Measurements from ENCODE around the gene HIPK1. TPM values are rescaled to one million over a fixed set of nuclear protein-coding genes. Genes with fewer than 3 reads are reported as not detected.

HIPK1 gene
- total and polyA plus RNA-seq, 8 donors: 38.7 to 77.4 (median 45.4) TPM

- no peak for TF ChIP-seq CTCF (IDR thresholded peaks at IDR 0.05)
- peaks cover 0 to 2% of the 10 kb centered on the region in 2 donors for H3K9me3 ChIP-seq
- H3K4me3 ChIP-seq: no peak overlapping the region
- no peak for ATAC-seq
- H3K27me3 ChIP-seq: no peaks in the 10 kb centered on the region
- DNase-seq: no peak
- H3K36me3 ChIP-seq: no peaks in the 10 kb centered on the region
- H3K4me1 ChIP-seq: no peaks in the 10 kb centered on the region
- intact Hi-C loops (cut with DNase I): no loop called here
- no peak overlapping the region for H3K27ac ChIP-seq
Observed at GRCh38 chr1:114008480-114008941, 79.4 kb downstream of the HIPK1 start.

- no peak for TF ChIP-seq CTCF (IDR thresholded peaks at IDR 0.05)
- H3K4me1 ChIP-seq: no peaks in the 10 kb centered on the region
- no peak for DNase-seq
- H3K36me3 ChIP-seq: no peaks in the 10 kb centered on the region
- ATAC-seq: no peak
- H3K9me3 ChIP-seq: peaks cover 0 to 2% of the 10 kb centered on the region in 2 donors
- H3K27me3 ChIP-seq: no peaks in the 10 kb centered on the region
- no peak overlapping the region for H3K4me3 ChIP-seq
- intact Hi-C loops (cut with DNase I): no loop called here
- no peak overlapping the region for H3K27ac ChIP-seq
Observed at GRCh38 chr1:114008993-114009392, 79.9 kb downstream of the HIPK1 start.

GRCh38 chr1:114009393-114009792 lies 80.3 kb downstream of the HIPK1 start:
- intact Hi-C loops (cut with DNase I): no loop called here
- no peak for ATAC-seq
- H3K27me3 ChIP-seq: no peaks in the 10 kb centered on the region
- H3K9me3 ChIP-seq: peaks cover 0 to 2% of the 10 kb centered on the region in 2 donors
- H3K4me3 ChIP-seq: no peak overlapping the region
- DNase-seq: no peak
- no peak for TF ChIP-seq CTCF (IDR thresholded peaks at IDR 0.05)
- no peaks in the 10 kb centered on the region for H3K4me1 ChIP-seq
- H3K27ac ChIP-seq: no peak overlapping the region
- H3K36me3 ChIP-seq: no peaks in the 10 kb centered on the region

GRCh38 chr1:114010433-114011184 lies 81.5 kb downstream of the HIPK1 start:
- no peaks in the 10 kb centered on the region for H3K27me3 ChIP-seq
- ATAC-seq: no peak
- TF ChIP-seq CTCF (IDR thresholded peaks at IDR 0.05): no peak
- H3K9me3 ChIP-seq: peaks cover 0 to 2% of the 10 kb centered on the region in 2 donors
- intact Hi-C loops (cut with DNase I): no loop called here
- no peak overlapping the region for H3K4me3 ChIP-seq
- H3K4me1 ChIP-seq: no peaks in the 10 kb centered on the region
- no peak for DNase-seq
- H3K36me3 ChIP-seq: no peaks in the 10 kb centered on the region
- no peak overlapping the region for H3K27ac ChIP-seq

- DNase-seq: no peak
- H3K27me3 ChIP-seq: no peaks in the 10 kb centered on the region
- no peak overlapping the region for H3K4me3 ChIP-seq
- H3K4me1 ChIP-seq: no peaks in the 10 kb centered on the region
- H3K36me3 ChIP-seq: no peaks in the 10 kb centered on the region
- no peak for ATAC-seq
- no peaks in the 10 kb centered on the region for H3K9me3 ChIP-seq
- no peak for TF ChIP-seq CTCF (IDR thresholded peaks at IDR 0.05)
- intact Hi-C loops (cut with DNase I): no loop called here
- H3K27ac ChIP-seq: no peak overlapping the region
Observed at GRCh38 chr1:114011796-114012195, 82.7 kb downstream of the HIPK1 start.
